T-helper 1 cell treated with Interleukin-12 subunit alpha and Interleukin-12 subunit beta and Interleukin-4 antibody, amounts not matched to agents 30 μg/mL and 1 μg/mL, for 36 hours (primary cell): ENCODE results near the gene SYT5.
"Not testable (repeated sequence)": the region's sequence is repeated elsewhere in the genome, so short reads cannot be mapped to it uniquely, and the experiment has no call there.

ENCODE experiments used
- H3K27ac Mint-ChIP-seq: one replicate; pipeline ENCODE4 v1.8.0; 2021; ENCODE audit warnings: mild to moderate bottlenecking, mixed read lengths
- H3K27me3 Mint-ChIP-seq: one replicate; pipeline ENCODE4 v1.8.0; 2021; ENCODE audit warnings: low read depth, mixed read lengths
- H3K36me3 Mint-ChIP-seq: one replicate; pipeline ENCODE4 v1.8.0; 2021; ENCODE audit warnings: low read depth, mixed read lengths
- H3K4me1 Mint-ChIP-seq: one replicate; pipeline ENCODE4 v1.8.0; 2021; ENCODE audit warnings: low read depth, mixed read lengths
- H3K4me3 Mint-ChIP-seq: one replicate; pipeline ENCODE4 v1.8.0; 2021; ENCODE audit warnings: mild to moderate bottlenecking, moderate library complexity, mixed read lengths
- H3K9me3 Mint-ChIP-seq: one replicate; pipeline ENCODE4 v1.8.0; 2021; ENCODE audit warnings: mixed read lengths

SYT5 gene

GRCh38 chr19:55188625-55189024 is 8.5 kb upstream of the SYT5 start:
- H3K9me3 Mint-ChIP-seq, result no peaks in the 10 kb centered on the region
- peaks cover 14% of the 10 kb centered on the region for H3K4me1 Mint-ChIP-seq
- H3K4me3 Mint-ChIP-seq, result peak overlapping the region; percentile 26
- H3K27ac Mint-ChIP-seq, result peak overlapping the region; percentile 64
- H3K36me3 Mint-ChIP-seq, result no peaks in the 10 kb centered on the region
- peaks cover 12% of the 10 kb centered on the region for H3K27me3 Mint-ChIP-seq

- no peaks in the 10 kb centered on the region for H3K36me3 Mint-ChIP-seq
- no peaks in the 10 kb centered on the region for H3K9me3 Mint-ChIP-seq
- H3K4me3 Mint-ChIP-seq, result no peak overlapping the region
- peaks cover 14% of the 10 kb centered on the region for H3K4me1 Mint-ChIP-seq
- no peak overlapping the region for H3K27ac Mint-ChIP-seq
- H3K27me3 Mint-ChIP-seq, result peaks cover 25% of the 10 kb centered on the region
These were observed 6.0 kb upstream of the SYT5 start for GRCh38 chr19:55186080-55186479.

GRCh38 chr19:55181740-55182139 is 1.7 kb upstream of the SYT5 start:
- Mint-ChIP-seq H3K4me3 (no peak overlapping the region), H3K36me3 (no peaks in the 10 kb centered on the region), H3K9me3 (no peaks in the 10 kb centered on the region), H3K27me3 (peaks cover 56% of the 10 kb centered on the region), H3K4me1 (peaks cover 16% of the 10 kb centered on the region), H3K27ac (no peak overlapping the region)

GRCh38 chr19:55178781-55179599 is 1.1 kb downstream of the SYT5 start:
- peak overlapping the region; percentile 49 for H3K27ac Mint-ChIP-seq
- H3K4me1 Mint-ChIP-seq, result peaks cover 18% of the 10 kb centered on the region
- no peaks in the 10 kb centered on the region for H3K9me3 Mint-ChIP-seq
- H3K27me3 Mint-ChIP-seq, result peaks cover 63% of the 10 kb centered on the region
- H3K4me3 Mint-ChIP-seq, result peak overlapping the region; percentile 66
- no peaks in the 10 kb centered on the region for H3K36me3 Mint-ChIP-seq

- Mint-ChIP-seq H3K4me1 (peaks cover 25% of the 10 kb centered on the region), H3K9me3 (no peaks in the 10 kb centered on the region), H3K4me3 (no peak overlapping the region), H3K27me3 (peaks cover 76% of the 10 kb centered on the region), H3K27ac (no peak overlapping the region), H3K36me3 (no peaks in the 10 kb centered on the region)
These were observed 4.0 kb downstream of the SYT5 start for GRCh38 chr19:55176076-55176475.

- H3K4me3 Mint-ChIP-seq, result no peak overlapping the region
- H3K27ac Mint-ChIP-seq, result no peak overlapping the region
These were observed 4.8 kb downstream of the SYT5 start for GRCh38 chr19:55175117-55175867.

GRCh38 chr19:55174425-55175116 is 5.5 kb downstream of the SYT5 start:
- H3K4me1 Mint-ChIP-seq, result peaks cover 18% of the 10 kb centered on the region

More at GRCh38 chr19:55175117-55175867, 4.8 kb downstream of the SYT5 start:
- no peaks in the 10 kb centered on the region for H3K36me3 Mint-ChIP-seq
- no peaks in the 10 kb centered on the region for H3K9me3 Mint-ChIP-seq
- peaks cover 75% of the 10 kb centered on the region for H3K27me3 Mint-ChIP-seq
- H3K4me1 Mint-ChIP-seq, result peaks cover 23% of the 10 kb centered on the region

GRCh38 chr19:55173714-55174409 is 6.2 kb downstream of the SYT5 start:
- Mint-ChIP-seq H3K27me3 (peaks cover 76% of the 10 kb centered on the region), H3K27ac (no peak overlapping the region), H3K4me3 (peak overlapping the region; percentile 72), H3K9me3 (no peaks in the 10 kb centered on the region), H3K4me1 (peaks cover 14% of the 10 kb centered on the region), H3K36me3 (no peaks in the 10 kb centered on the region)

More at GRCh38 chr19:55174425-55175116, 5.5 kb downstream of the SYT5 start:
- Mint-ChIP-seq H3K27ac (no peak overlapping the region), H3K4me3 (peak overlapping the region; percentile 72), H3K36me3 (no peaks in the 10 kb centered on the region), H3K9me3 (no peaks in the 10 kb centered on the region), H3K27me3 (peaks cover 75% of the 10 kb centered on the region)

- H3K27ac Mint-ChIP-seq, result no peak overlapping the region
These were observed 6.8 kb downstream of the SYT5 start for GRCh38 chr19:55173186-55173713.

GRCh38 chr19:55172741-55173140 is 7.3 kb downstream of the SYT5 start:
- peak overlapping the region; percentile 74 for H3K4me3 Mint-ChIP-seq
- H3K27ac Mint-ChIP-seq, result no peak overlapping the region
- H3K27me3 Mint-ChIP-seq, result peaks cover 77% of the 10 kb centered on the region
- no peaks in the 10 kb centered on the region for H3K36me3 Mint-ChIP-seq
- peaks cover 14% of the 10 kb centered on the region for H3K4me1 Mint-ChIP-seq
- no peaks in the 10 kb centered on the region for H3K9me3 Mint-ChIP-seq

More at GRCh38 chr19:55173186-55173713, 6.8 kb downstream of the SYT5 start:
- Mint-ChIP-seq H3K36me3 (no peaks in the 10 kb centered on the region), H3K27me3 (peaks cover 76% of the 10 kb centered on the region), H3K4me1 (peaks cover 14% of the 10 kb centered on the region), H3K4me3 (peak overlapping the region; percentile 74), H3K9me3 (no peaks in the 10 kb centered on the region)

GRCh38 chr19:55172318-55172717 is 7.8 kb downstream of the SYT5 start:
- Mint-ChIP-seq H3K4me3 (peak overlapping the region; percentile 65), H3K4me1 (peaks cover 14% of the 10 kb centered on the region), H3K27me3 (peaks cover 76% of the 10 kb centered on the region)
- not testable (repeated sequence) for H3K9me3 Mint-ChIP-seq, H3K36me3 Mint-ChIP-seq, H3K27ac Mint-ChIP-seq

- Mint-ChIP-seq H3K36me3 (no peaks in the 10 kb centered on the region), H3K4me1 (peaks cover 21% of the 10 kb centered on the region), H3K27ac (no peak overlapping the region), H3K4me3 (no peak overlapping the region), H3K27me3 (peaks cover 76% of the 10 kb centered on the region), H3K9me3 (no peaks in the 10 kb centered on the region)
These were observed 8.6 kb downstream of the SYT5 start for GRCh38 chr19:55171440-55171839.

GRCh38 chr19:55169136-55169535 is 11.0 kb downstream of the SYT5 start:
- Mint-ChIP-seq H3K4me1 (peaks cover 21% of the 10 kb centered on the region), H3K36me3 (no peaks in the 10 kb centered on the region), H3K27ac (no peak overlapping the region), H3K4me3 (no peak overlapping the region), H3K27me3 (peaks cover 79% of the 10 kb centered on the region), H3K9me3 (no peaks in the 10 kb centered on the region)
